Mammary epithelial cell (primary cell): ENCODE data around the gene ISCU.

Experiments used
- EZH2 ChIP-seq: IDR thresholded peaks from 2 replicates; pipeline ENCODE4 v1.6.1; 2012; ENCODE audit warnings: low read length, inconsistent platforms, borderline replicate concordance
- TF ChIP-seq, protein P1 (sequence below), 2 donors: IDR thresholded peaks in 1 of 2; conservative IDR thresholded peaks in 1 of 2; 2 replicates each; pipeline ENCODE4 v1.5.1; 2011 to 2012; ENCODE audit warnings: inconsistent platforms in 2 of 2, low read length in 2 of 2, mild to moderate bottlenecking in 2 of 2, control low read depth in 1 of 2, low read depth in 1 of 2; ENCODE audit not compliant: insufficient read depth in 1 of 2; ENCODE audit errors: extremely low read depth in 1 of 2

GRCh38 chr12:108616941-108617858 lies 54.8 kb downstream of the ISCU start:
- TF ChIP-seq, protein P1, sequence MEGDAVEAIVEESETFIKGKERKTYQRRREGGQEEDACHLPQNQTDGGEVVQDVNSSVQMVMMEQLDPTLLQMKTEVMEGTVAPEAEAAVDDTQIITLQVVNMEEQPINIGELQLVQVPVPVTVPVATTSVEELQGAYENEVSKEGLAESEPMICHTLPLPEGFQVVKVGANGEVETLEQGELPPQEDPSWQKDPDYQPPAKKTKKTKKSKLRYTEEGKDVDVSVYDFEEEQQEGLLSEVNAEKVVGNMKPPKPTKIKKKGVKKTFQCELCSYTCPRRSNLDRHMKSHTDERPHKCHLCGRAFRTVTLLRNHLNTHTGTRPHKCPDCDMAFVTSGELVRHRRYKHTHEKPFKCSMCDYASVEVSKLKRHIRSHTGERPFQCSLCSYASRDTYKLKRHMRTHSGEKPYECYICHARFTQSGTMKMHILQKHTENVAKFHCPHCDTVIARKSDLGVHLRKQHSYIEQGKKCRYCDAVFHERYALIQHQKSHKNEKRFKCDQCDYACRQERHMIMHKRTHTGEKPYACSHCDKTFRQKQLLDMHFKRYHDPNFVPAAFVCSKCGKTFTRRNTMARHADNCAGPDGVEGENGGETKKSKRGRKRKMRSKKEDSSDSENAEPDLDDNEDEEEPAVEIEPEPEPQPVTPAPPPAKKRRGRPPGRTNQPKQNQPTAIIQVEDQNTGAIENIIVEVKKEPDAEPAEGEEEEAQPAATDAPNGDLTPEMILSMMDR (conservative IDR thresholded peaks at IDR 0.05 in 1 of 2, IDR thresholded peaks at IDR 0.05 in 1 of 2; ENCODE audit: extremely low read depth in 1 of 2, insufficient read depth in 1 of 2, low read depth in 1 of 2, low read length in 2 of 2): no peak
- no peak for TF ChIP-seq EZH2
